CD4-positive, alpha-beta T cell treated with Interleukin-2 at 100 ng/mL for 4 hours (primary cell): ENCODE data around the gene GRIN2A.

ENCODE experiments used
- DNase-seq: peaks from one replicate; pipeline ENCODE4 v3.0.0-alpha.2; 2020; ENCODE audit warnings: low spot score

The GRIN2A gene

DNA sequence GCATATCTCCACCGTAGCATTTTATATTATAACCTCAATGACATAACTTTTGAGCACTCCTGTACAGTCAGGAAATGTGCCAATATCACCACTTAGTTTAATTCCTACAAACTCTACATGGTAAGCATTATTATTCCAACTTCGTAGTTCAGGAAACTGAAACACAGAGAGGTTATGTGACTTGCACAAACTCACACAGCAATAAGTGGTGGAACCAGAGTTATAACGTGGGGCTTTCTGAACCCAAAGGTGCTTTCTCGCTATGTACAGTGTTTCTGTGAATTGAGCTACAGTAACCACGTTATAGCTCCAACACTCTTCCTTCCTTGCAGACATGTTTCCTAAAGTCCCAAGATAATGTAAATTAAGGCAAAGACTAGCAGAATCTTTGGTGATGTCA, 330.2 kb downstream of the GRIN2A start:
- no peak for DNase-seq

DNA sequence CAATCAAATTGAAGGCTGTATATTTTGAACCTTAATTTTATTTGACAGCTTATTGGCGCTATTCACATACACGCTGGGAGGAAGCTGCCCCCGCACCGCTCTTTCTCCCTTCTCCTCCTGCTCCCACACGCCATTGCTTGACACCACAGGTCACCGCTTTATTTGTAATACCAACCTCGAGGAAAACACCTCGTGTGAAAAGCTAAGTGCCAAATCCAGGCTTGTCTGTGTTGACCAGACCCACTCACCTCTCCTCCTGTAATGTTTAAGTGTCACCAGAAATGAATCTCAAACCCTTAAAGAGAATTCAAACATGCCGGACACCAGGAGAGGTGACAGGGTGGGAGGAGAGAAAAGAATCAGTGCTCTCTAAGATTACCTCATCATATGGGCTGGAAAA, 331.4 kb downstream of the GRIN2A start:
- DNase-seq = no peak

- no peak for DNase-seq
These were observed 332.5 kb downstream of the GRIN2A start for GRCh38 chr16:9849697-9850245.

GRCh38 chr16:9847146-9847545, 335.1 kb downstream of the GRIN2A start:
- no peak for DNase-seq

DNA sequence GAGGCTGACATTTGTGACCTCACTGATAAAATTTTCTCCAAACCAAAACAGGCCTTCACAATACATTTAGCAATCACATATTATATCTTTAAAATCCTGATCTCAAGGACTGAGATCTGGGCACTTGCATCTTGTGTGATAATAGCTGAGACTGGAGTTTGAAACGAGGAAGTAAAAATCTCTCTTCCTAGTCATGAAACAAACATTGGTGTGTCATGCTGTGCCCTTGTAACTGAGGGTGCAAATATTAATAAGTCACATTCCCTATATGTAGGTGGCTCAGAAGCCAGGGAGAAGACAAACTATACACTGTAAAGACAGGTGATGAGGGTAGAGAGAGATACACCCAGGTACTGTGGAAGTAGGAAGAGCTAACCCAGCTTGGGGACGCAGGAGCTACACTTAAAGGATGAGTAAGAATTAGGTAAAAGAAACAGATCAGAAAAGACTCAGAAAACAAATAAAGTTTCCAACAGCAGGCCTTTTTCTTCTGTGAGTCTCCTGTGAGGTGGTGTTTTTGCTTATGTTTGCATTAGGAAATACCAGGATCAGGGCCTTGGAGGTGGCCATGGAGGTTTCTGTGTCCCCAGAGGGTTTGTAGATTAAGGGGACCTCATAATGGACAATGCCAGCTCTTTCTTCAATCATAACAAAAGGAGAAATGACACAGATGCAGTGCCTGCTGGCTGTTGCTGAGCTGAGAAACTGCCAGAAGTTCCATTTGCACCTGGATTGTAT, 335.7 kb downstream of the GRIN2A start:
- DNase-seq = no peak

- DNase-seq = no peak
These were observed 336.4 kb downstream of the GRIN2A start for GRCh38 chr16:9845661-9846361.

GRCh38 chr16:9844361-9844760, 337.9 kb downstream of the GRIN2A start:
- DNase-seq = no peak

DNA sequence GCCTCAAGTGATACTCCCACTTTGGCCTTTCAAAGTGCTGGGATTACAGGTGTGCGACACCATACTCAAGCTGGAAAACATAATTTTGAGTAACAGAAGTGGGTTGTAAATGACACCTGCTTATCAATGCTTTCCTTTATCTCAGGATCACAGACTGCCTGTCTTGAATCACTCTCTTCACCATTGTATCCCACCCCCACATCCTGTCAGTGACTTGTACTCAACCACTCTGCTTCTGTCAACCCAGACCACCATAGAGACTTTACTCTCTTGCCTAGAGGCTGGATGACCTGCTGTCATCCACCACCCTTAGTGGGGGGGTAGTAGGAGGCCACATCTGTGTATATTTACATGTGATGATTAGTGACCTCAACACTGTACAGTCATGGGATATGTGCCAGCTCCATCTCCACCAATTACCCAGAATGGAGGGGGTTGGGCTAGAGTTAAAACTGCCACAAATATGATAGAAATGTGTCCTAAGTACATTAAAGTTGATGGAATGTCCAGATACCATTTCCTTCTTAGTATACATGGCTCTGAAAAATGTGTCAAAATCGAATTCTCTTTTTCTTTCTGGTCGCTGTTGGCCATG, 338.7 kb downstream of the GRIN2A start:
- DNase-seq = no peak

- no peak for DNase-seq
These were observed 341.2 kb downstream of the GRIN2A start for GRCh38 chr16:9840761-9841665.

DNA sequence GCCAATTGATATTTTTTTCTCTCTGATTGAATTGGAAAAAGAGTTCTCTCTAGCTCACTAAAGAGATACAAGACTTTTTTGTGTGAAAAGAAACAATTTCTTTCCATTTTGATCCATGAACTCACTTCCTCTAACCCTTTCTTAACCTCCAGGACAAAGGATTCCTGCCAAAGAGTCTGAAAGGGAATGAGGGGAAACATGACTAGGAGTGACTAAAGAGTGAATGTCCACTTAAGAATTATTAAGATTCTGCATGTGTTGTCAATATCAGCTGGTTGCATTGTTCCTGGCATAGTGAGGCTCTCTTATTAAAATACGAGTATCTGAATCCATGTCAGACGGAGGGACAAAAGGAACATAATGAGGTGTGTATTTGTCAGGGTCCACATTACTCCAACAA, 344.7 kb downstream of the GRIN2A start:
- no peak for DNase-seq

- DNase-seq = no peak
These were observed 346.0 kb downstream of the GRIN2A start for GRCh38 chr16:9836118-9836736.

GRCh38 chr16:9827062-9827752, 355.0 kb downstream of the GRIN2A start:
- DNase-seq = no peak

- no peak for DNase-seq
These were observed 355.6 kb downstream of the GRIN2A start for GRCh38 chr16:9826656-9827055.

GRCh38 chr16:9824200-9825068, 357.8 kb downstream of the GRIN2A start:
- no peak for DNase-seq

DNA sequence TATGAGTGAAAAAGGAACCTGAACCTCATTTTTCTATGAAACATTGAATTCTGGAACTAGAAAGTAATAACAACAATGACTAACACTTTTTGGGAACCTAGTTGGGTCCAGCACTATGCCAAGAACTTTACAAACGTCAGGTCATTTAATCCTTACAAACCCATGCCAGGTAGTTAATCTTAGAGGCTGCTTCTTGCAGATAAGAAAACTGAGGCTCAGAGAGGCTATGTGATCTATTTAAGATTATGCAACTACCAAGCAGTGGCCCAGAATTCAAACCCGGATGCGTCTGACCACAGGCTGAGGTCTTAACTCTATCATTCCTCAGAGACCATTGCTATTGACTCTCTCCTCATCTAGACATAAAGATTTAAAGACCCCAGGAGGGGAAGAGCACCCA, 358.7 kb downstream of the GRIN2A start:
- no peak for DNase-seq

DNA sequence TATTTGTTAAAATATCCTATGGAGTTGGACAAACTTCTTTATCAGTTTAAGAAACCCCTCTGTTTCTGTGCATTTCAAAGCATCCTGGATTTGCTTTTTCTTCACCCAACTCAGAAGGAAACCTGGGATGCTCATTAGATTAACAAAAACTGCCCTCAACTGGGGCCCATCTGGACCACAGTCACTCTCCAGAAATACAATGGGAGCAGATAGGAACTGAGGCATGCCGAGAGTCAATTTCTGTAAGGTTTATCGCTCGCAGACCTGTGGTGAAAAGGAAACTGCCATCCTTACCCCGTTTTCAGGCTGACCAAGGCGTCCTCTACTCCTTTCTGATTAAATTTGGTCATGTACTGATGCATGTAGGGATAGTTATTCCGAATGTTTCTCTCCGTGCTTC, 360.3 kb downstream of the GRIN2A start:
- DNase-seq = no peak

GRCh38 chr16:9821331-9821730, 360.9 kb downstream of the GRIN2A start:
- DNase-seq = no peak

DNA sequence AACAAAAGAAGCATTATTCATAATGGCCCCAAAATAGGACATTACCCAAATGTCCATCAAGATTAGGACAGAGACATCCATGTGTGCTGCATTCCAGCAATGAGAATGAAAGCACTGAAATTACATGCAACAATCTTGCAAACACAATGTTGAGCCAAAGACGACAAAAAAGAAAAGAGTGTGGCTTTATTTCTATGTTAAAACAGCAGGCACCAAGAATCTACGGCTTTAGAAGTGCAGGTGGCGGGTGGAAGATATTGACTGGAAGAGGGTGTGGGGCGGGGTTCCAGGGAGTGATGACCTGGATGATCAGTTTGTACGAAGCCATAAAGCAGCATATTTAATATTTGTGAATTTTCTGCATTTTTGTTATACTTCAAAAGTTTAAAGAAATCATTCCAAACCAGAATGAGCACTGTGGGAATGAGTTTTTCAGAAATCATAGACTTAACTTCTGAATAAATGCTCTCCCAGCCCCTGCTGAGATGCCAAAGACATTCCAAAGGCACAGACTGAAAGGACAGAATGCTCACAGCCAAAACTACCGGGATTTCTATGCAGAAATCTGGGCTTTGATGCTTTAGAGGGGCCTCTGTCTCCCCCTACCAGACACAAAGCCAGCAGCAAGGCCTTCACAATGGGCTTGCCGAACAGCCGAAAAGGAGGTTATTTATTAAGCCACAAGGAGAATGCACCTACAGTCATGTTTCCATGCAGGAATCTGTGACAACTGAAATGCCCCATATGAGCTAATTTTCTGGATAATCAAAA, 361.6 kb downstream of the GRIN2A start:
- no peak for DNase-seq

DNA sequence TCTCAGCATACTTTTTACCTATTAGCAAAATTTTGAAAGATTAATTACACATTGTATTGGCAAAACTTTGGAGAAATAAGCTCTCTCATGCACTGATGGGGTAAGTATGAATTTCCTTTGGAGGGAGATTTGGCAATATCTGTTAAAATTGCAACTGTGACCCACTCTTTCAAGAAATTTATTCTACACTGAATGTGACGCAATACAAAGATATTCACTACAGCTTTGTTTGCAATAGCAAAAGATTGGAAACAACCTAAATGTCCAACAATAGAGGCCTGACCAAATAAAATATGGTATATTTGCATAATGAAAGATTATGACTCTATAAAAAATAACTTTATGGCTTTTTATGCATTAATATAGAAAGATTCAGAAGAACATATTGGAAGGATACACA, 363.5 kb downstream of the GRIN2A start:
- no peak for DNase-seq
